Testis (tissue), 2 donors: ENCODE data around the gene BTBD19.

Source experiments
- POLR2A ChIP-seq: fragments of 450-650 bp; IDR thresholded peaks from one replicate; pipeline ENCODE4 v1.6.1; 2017; ENCODE audit warnings: antibody characterized with exemption, mild to moderate bottlenecking, moderate library complexity
- TF ChIP-seq, protein P1 (sequence below), 3 experiments: fragments of 450-650 bp in 2 of 3; fragments of 200-600 bp in 1 of 3; sonication (generic) in 1 of 3; IDR thresholded peaks; one replicate each; pipeline ENCODE4 v1.5.1; 2016 to 2019; ENCODE audit warnings: antibody characterized with exemption in 3 of 3, mild to moderate bottlenecking in 2 of 3, moderate library complexity in 1 of 3

DNA sequence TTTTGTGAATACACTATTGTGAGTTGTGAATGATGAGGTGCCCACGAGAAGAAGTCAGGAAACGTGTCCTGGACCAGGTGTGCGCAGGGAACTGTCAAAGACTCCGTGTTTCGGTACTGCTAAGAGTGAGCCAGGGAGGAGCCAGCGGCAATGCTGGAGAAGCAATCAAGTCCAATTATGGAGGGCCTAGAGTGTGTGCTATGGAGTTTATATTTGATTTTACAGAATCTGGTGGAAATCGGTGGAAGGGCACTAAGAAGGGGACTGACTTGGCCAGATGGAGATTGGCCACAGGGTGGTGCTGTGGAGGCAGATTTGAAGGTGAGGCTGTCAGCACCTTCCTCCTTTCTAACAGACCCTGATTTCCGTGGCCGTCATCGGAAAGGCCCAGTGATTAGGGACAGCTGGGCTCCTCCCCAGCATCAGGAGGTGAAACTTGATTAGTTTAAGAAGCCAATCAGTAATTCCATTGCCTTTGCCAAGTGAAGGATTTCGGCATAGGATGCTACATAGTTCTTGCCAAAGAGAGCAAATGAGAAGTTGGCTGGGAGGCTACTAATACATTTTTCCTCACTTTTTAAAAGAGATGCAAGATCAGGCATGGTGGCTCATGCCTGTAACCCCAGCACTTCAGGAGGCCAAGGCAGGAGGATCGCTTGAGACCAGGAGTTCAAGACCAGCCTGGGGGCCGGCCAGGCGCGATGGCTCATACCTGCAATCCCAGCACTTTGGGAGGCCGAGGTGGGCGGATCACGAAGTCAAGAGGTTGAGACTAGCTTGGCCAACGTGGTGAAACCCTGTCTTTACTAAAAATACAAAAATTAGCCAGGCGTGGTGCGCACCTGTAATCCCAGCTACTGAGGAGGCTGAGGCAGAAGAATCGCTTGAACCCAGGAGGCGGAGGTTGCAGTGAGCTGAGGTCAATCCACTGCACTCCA lies 27.7 kb downstream of the BTBD19 start:
- TF ChIP-seq, protein P1, sequence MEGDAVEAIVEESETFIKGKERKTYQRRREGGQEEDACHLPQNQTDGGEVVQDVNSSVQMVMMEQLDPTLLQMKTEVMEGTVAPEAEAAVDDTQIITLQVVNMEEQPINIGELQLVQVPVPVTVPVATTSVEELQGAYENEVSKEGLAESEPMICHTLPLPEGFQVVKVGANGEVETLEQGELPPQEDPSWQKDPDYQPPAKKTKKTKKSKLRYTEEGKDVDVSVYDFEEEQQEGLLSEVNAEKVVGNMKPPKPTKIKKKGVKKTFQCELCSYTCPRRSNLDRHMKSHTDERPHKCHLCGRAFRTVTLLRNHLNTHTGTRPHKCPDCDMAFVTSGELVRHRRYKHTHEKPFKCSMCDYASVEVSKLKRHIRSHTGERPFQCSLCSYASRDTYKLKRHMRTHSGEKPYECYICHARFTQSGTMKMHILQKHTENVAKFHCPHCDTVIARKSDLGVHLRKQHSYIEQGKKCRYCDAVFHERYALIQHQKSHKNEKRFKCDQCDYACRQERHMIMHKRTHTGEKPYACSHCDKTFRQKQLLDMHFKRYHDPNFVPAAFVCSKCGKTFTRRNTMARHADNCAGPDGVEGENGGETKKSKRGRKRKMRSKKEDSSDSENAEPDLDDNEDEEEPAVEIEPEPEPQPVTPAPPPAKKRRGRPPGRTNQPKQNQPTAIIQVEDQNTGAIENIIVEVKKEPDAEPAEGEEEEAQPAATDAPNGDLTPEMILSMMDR (IDR thresholded peaks at IDR 0.05) = peak; percentile 81 to 87 (median 84)
- no peak for TF ChIP-seq POLR2A
